Left lung (tissue), 14 donors: ENCODE measurements around the gene ANLN. TPM values are rescaled to one million over a fixed set of nuclear protein-coding genes. Genes with fewer than 3 reads are reported as not detected.

Source experiments
- ATAC-seq: fragments of 200-7000 bp; cut with Tn5 transposase; one replicate; pipeline ENCODE4 v1.9.1; 2020; ENCODE audit warnings: moderate library complexity
- DNase-seq, 4 donors: peaks; one replicate each; pipeline ENCODE4 v3.0.0-alpha.2; 2013 to 2020
- H3K27ac ChIP-seq, 2 donors: fragments of 200-600 bp; sonication (generic) in 1 of 2; one replicate each; pipeline versions ENCODE4 v1.5.0 to v1.8.0; 2020 to 2021
- H3K27me3 ChIP-seq, 2 donors: fragments of 200-600 bp; sonication (generic) in 1 of 2; one replicate each; pipeline versions ENCODE4 v1.5.0 to v1.8.0; 2020 to 2021
- H3K36me3 ChIP-seq, 2 donors: fragments of 200-600 bp; sonication (generic) in 1 of 2; one replicate each; pipeline versions ENCODE4 v1.5.0 to v1.8.0; 2020 to 2021
- H3K4me1 ChIP-seq, 2 donors: fragments of 200-600 bp; one replicate each; pipeline ENCODE4 v1.8.0; 2021
- H3K4me3 ChIP-seq, 2 donors: fragments of 200-600 bp; sonication (generic) in 1 of 2; one replicate each; pipeline versions ENCODE4 v1.5.0 to v1.8.0; 2020 to 2021; ENCODE audit warnings: mild to moderate bottlenecking in 1 of 2
- H3K9me3 ChIP-seq, 2 donors: fragments of 200-600 bp; sonication (generic) in 1 of 2; one replicate each; pipeline versions ENCODE4 v1.5.0 to v1.8.0; 2020 to 2021
- CTCF ChIP-seq, 2 donors: fragments of 200-600 bp; sonication (generic) in 1 of 2; IDR thresholded peaks; one replicate each; pipeline versions ENCODE4 v1.5.0 to v1.8.0; 2021; ENCODE audit warnings: antibody characterized with exemption in 2 of 2
- intact Hi-C, 2 donors: fragments of 100-400 bp; cut with DNase I; formaldehyde crosslinking; loops; one replicate each; pipeline versions ENCODE4 v1.11.2 to v1.14.2; 2022
- long read RNA-seq, 12 donors: library from polyadenylated mRNA in 2 of 12; unstranded in 2 of 12; transcript quantifications; one replicate each; pipeline ENCODE4 v2.0.0 and lab custom pipeline, GENCODE V29; 2019 to 2026
- polyA plus RNA-seq, 6 donors: library from polyadenylated mRNA; unstranded; fragments of 120-200 nt; gene quantifications; one replicate each; pipeline ENCODE4 v1.2.1, GENCODE V29; 2013; ENCODE audit not compliant: insufficient read length in 6 of 6
- total RNA-seq, 2 donors: library from RNA; stranded (reverse); fragmentation: NEBNext Ultra II Directional; extraction: Animal tissue kit (Norgen Biotek cat#: 25700); gene quantifications; one replicate each; pipeline ENCODE4 v1.2.1, GENCODE V29; 2021
- donor health status: DM: no; HTN: yes; CAD: no.
- donor health status: DM: no; HTN: no; CAD: no.

ANLN gene
- 10 to 100 TPM in 1 of 2 donors, 1 to 10 TPM in 1; 9.0 to 23.2 TPM for total RNA-seq
- 10 to 100 TPM; 26.4 to 68.5 (median 40.1) TPM for polyA plus RNA-seq
- long read RNA-seq, donor 1, partial matches to known transcripts: 0 of 1 reads
- long read RNA-seq, donor 1, other reads (novel, unspliced or antisense): 0 of 1 reads
- long read RNA-seq, donor 2, full-length matches to known transcripts: 1 of 1 reads
- long read RNA-seq, donor 2, partial matches to known transcripts: 0 of 1 reads
- long read RNA-seq, donor 2, other reads (novel, unspliced or antisense): 0 of 1 reads
- long read RNA-seq, donor 3, full-length matches to known transcripts: 1 of 8 reads
- long read RNA-seq, donor 3, partial matches to known transcripts: 7 of 8 reads
- long read RNA-seq, donor 3, other reads (novel, unspliced or antisense): 0 of 8 reads
- long read RNA-seq, donor 4, partial matches to known transcripts: 2 of 2 reads
- long read RNA-seq, donor 4, other reads (novel, unspliced or antisense): 0 of 2 reads
- long read RNA-seq, donor 5, full-length matches to known transcripts: 1 of 1 reads
- long read RNA-seq, donor 5, partial matches to known transcripts: 0 of 1 reads
- long read RNA-seq, donor 5, other reads (novel, unspliced or antisense): 0 of 1 reads
- long read RNA-seq, donor 6, full-length matches to known transcripts: 3 of 3 reads
- long read RNA-seq, donor 6, partial matches to known transcripts: 0 of 3 reads
- long read RNA-seq, donor 6, other reads (novel, unspliced or antisense): 0 of 3 reads
- long read RNA-seq, donor 7, partial matches to known transcripts: 7 of 8 reads
- long read RNA-seq, donor 7, other reads (novel, unspliced or antisense): 0 of 8 reads
- long read RNA-seq, donor 8: 0 reads
- long read RNA-seq, donor 9: 0 reads
- long read RNA-seq, donor 10: 0 reads
- long read RNA-seq, donor 11: 0 reads
- long read RNA-seq, donor 12: 0 reads

GRCh38 chr7:36389371-36390198, at the start of gene ANLN:
Gene ANLN (plus strand): TSS chr7:36389862. CDS start chr7:36390027, 165 bp downstream.
- TF ChIP-seq CTCF (IDR thresholded peaks at IDR 0.05): no peak
- H3K4me1 ChIP-seq: peaks cover 4 to 32% of the 10 kb centered on the region in 2 donors
- H3K4me3 ChIP-seq: peak within 1 kb of the TSS; percentile 61 to 84
- peak within 1 kb of the TSS; percentile 75 to 77 for H3K27ac ChIP-seq
- DNase-seq (peak; percentile 89 to 99 (median 96)), ATAC-seq (peak; percentile 96)
- no peaks in the 10 kb centered on the region for H3K36me3 ChIP-seq
- H3K9me3 ChIP-seq: no peaks in the 10 kb centered on the region
- no peaks in the 10 kb centered on the region for H3K27me3 ChIP-seq
- intact Hi-C loops: no loop called here

GRCh38 chr7:36343548-36343947, 46.1 kb upstream of the ANLN start:
- Histone ChIP-seq H3K4me3 (no peak overlapping the region), H3K27ac (no peak overlapping the region), H3K9me3 (no peaks in the 10 kb centered on the region), H3K27me3 (no peaks in the 10 kb centered on the region), H3K4me1 (no peaks in the 10 kb centered on the region), H3K36me3 (no peaks in the 10 kb centered on the region)
- no peak for TF ChIP-seq CTCF (IDR thresholded peaks at IDR 0.05)
- intact Hi-C loops: no loop called here
- no peak for ATAC-seq
- no peak for DNase-seq

GRCh38 chr7:36344622-36345021, 45.0 kb upstream of the ANLN start:
- Histone ChIP-seq H3K9me3 (no peaks in the 10 kb centered on the region), H3K27ac (no peak overlapping the region), H3K27me3 (no peaks in the 10 kb centered on the region), H3K36me3 (no peaks in the 10 kb centered on the region), H3K4me3 (no peak overlapping the region), H3K4me1 (no peaks in the 10 kb centered on the region)
- intact Hi-C loops: no loop called here
- TF ChIP-seq CTCF (IDR thresholded peaks at IDR 0.05): no peak
- ATAC-seq (no peak), DNase-seq (no peak)

GRCh38 chr7:36346260-36346831, 43.3 kb upstream of the ANLN start:
- DNase-seq: no peak
- H3K4me3 ChIP-seq: no peak overlapping the region
- intact Hi-C loops: no loop called here
- no peak for TF ChIP-seq CTCF (IDR thresholded peaks at IDR 0.05)
- no peaks in the 10 kb centered on the region for H3K36me3 ChIP-seq
- no peak overlapping the region for H3K27ac ChIP-seq
- H3K27me3 ChIP-seq: no peaks in the 10 kb centered on the region
- H3K9me3 ChIP-seq: no peaks in the 10 kb centered on the region
- no peaks in the 10 kb centered on the region for H3K4me1 ChIP-seq
- no peak for ATAC-seq
